ENCODE measurements around the gene CD6.

The CD6 gene

GRCh38 chr11:61033417-61033816 is 61.9 kb downstream of the CD6 start:
- no peak for DNase-seq

GRCh38 chr11:61034111-61034510 is 62.6 kb downstream of the CD6 start:
- no peak for DNase-seq

DNA sequence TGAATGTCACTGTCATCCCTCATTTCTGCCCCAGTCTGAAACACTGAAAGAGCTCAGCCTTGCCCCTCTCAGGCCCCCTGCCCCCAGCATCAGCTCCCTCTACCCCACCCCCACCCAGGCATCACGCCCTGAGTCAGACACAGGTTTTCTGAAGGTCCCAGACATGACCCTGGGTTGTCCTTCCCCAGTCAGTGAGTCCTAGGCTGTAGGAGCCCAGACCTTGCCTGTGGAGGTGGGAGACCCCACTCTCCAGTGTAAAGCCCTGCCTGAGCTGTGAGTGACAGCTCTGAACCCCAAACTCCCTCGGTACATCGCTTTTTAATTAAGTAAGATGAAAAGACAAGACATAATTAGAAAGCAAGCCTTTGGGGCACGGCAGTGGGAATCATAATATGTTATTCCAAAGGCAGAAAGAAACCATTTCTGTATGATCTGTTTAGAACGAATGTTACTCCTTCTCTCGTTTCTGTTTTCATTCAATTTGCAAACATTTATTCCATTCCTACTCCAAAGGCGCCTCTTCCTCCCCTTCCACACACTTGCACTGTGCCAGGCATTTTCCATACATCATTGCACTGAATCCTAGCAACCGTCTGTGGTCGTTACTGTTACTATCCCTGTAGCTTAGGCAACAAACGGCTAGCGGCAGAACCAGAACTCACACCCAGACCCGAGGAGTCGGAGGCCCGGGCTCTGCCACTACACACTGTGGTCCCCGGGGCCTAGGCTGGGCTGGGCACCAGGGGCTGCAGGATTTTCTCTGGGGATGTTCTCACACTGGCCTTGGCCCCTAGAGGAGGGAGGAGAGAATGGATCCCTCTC is 63.4 kb downstream of the CD6 start:
- DNase-seq = no peak

- DNase-seq = no peak
Observed at GRCh38 chr11:61035526-61035835, 64.0 kb downstream of the CD6 start.

DNA sequence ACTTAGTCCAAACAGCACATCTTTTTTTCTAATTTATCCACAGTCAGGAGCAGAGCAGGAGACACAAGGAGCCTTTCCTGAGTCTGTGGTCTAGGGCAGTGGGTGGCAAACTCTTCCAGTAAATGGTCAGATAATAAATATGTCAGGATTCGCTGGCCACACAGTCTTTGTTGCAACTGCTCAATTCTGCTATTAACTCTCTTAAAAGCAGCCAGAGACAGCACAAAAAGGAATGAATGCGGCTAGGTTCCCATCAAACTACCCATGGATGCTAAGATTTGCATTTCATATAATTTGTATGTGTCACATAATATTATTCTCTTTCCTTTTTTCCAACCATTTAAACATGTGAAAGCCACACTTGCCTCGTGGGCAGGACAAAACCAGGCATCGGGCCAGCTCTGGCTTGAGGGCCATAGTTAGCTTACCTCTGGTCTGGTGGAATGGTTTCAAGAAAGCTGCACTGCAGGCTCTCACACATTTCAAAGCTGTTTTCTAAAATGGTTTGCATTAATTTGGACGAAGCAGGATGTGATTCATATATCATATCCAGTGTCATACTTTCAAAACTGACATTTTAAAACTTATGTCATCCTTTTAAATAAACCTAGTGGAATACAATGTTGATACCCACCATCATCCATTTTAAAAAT is 66.1 kb downstream of the CD6 start:
- no peak for DNase-seq

DNA sequence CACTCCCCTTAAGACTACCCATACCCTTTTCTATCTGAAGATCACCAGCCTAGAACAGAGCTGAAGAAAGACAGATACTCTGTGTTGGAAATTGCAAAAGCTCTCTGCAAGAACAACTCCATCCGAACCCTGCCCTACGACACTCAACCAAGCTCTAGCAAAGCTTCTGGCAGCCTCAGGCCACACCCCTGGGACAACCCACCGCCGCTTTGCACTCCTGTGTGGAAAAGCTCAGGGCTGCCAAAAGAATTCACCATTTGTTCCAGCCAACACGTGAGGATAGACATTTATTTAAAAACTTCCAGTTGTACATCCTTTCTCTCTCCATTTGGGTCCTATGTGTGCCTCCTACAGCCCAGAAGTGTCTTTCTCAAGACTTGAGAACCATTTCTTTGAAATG is 68.4 kb downstream of the CD6 start:
- DNase-seq = no peak

DNA sequence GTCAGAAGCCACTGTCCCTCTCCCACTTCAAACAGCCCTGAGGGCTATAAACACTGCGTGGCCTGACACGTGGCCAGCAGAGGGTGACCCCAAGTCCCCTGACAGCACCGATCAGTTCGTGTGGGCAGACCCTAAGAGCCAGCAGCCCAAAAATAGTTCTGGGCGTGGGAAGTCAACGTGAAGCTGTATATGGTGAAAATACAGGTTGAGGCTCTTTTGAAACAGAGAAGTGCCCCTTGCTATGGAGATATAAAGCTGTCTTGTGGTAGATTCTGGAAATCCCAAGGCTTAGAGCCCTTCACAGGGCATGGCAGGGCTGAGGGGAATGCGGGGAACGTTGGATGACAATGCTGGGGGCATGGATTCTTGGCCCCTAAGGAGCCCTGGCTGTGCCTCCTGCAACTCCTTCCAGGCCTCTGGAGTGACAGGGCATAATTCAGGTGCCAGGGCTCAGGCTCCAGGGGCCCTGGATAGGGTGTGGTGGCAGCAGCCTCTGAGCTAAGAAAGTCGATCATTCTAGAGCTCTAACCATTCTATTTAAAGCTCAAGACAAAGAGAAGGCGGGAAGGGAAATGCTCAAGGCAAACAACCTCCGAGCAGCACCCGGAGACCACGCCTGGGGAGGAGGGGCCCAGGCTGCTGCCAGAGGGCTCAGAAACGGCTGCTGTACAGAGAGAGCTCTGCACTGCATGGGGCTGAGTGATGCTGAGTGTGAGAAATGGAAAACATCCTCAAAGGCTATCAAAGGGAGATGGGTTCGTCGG is 70.5 kb downstream of the CD6 start:
- peak; percentile 38 to 86 (median 62) for DNase-seq

DNA sequence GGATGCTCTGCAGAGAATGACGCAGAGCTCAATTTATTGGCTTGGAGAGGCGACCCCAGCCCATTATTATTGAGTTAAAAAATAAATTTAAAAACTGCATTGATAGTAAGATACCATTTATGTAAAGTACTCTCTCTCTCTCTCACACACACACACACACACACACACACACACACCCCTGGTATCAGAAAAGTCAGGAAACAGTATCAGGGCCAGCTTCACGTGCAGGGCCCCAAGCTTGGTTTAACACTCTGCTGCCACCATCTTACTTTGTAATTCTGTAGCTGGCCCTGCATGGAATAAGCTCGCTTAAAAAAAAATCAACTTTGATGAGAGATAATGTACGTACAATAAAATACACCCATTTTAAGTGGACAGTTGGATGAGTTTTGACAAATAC is 71.1 kb downstream of the CD6 start:
- DNase-seq = no peak

DNA sequence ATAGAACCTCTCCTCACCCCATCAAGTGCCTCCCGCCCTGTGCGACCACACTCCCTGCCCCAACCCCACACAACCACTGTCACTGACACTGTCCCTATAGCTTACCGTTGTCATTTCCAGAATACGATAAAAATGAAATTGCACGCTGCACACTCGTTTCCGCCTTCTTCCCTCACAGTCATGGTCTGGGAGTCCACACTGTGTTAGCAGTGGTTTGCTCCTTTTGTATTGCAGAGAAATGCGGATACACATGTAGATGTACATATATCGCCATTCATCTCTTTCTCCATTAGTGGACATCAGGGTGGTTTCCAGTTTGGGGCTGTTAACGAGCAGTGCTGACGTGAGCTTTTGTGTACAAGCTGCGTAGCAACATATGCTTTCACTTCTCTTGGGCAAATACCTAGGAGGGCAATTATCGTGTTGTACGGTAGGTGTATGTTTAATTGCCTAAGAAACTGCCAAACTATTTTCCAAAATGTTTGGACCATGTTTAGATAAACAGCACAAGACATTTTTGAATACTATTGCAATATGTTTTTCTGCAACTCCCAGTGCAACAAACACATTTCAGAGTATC is 71.6 kb downstream of the CD6 start:
- no peak for DNase-seq

GRCh38 chr11:61045271-61045670 is 73.8 kb downstream of the CD6 start:
- no peak for DNase-seq

GRCh38 chr11:61046833-61047232 is 75.4 kb downstream of the CD6 start:
- DNase-seq = no peak

GRCh38 chr11:61048368-61049062 is 77.0 kb downstream of the CD6 start:
- DNase-seq = no peak

- DNase-seq = no peak
Observed at GRCh38 chr11:61049063-61049377, 77.5 kb downstream of the CD6 start.

DNA sequence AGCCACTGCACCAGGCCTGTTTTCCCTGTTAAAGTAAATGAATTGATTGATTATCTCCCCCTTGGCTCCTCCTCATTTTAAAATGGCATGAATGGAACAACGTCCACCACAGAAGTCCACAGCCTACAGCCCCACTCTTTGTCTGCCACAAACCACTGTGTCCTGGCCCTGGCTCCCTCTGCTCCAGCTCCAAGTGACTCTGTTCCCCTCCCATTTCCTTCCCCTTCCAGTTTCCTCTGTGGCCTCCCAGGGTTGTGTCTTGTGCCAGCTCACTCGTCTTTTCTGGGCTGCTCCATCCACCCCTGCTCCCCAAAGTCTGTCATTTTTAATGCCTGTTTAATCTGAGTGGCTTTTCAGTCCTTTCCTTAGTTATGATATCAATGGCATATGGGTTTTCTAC is 78.4 kb downstream of the CD6 start:
- DNase-seq = no peak

GRCh38 chr11:61052182-61052972 is 80.9 kb downstream of the CD6 start:
- DNase-seq = no peak

DNA sequence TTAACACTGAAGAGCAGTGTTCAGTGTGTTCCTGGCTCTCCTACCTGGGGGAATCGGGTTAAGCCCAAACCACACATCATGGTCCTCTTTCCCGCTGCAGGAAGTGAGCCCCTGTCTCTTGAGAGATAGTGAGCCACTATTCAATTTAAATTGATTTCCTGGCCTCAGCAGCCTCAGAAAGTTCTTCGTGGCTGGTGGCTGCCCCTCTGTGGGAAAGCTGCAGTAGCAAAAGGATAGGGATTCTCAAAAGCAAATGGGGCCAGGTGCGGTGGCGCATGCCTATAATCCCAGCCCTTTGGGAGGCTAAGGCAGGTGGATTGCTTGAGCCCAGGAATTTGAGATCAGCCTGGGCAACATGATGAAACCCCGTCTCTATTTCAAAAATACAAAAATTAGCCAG is 81.7 kb downstream of the CD6 start:
- DNase-seq = no peak

GRCh38 chr11:61054513-61054912 is 83.0 kb downstream of the CD6 start:
- DNase-seq = no peak

GRCh38 chr11:61054927-61055562 is 83.6 kb downstream of the CD6 start:
- DNase-seq = no peak

DNA sequence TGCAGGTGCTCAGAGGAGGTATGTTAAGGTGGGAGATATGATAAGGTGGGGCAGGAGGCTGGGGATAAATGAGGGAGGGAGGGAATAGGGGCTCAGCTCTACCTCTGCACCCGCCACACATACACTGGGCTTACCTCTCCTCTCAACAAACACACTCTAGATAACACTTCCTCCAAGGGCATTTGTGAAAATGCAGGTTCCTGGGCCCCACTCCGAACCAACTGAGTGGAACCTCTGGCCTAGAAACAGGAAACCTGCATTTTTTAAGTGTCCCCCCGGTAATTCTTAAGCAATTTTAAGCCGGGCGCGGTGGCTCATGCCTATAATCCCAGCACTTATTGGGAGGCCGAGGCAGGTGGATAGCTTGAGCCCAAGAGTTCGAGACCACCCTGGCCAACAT is 84.3 kb downstream of the CD6 start:
- DNase-seq = no peak

- DNase-seq = no peak
Observed at GRCh38 chr11:61056571-61056970, 85.1 kb downstream of the CD6 start.

GRCh38 chr11:61056981-61057380 is 85.5 kb downstream of the CD6 start:
- DNase-seq = no peak

DNA sequence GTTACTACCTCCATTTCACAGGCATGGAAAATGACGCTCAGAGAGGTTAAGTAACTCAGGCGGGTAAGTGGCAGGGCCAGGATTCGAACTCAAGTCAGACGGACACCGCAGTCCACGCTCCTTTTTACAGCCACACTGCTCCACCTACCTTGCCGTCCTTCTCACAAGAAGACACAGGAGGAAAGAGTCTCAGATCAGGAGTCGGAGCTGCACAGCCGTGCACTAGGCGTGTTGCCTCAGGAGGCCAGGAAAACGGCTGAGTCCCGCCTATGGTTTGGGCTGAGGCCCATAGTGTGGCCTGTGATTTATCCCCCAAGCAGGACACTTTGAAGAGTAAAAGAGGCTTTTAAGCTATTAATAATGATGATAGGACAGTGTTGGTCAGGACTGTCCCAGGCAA is 86.1 kb downstream of the CD6 start:
- DNase-seq = no peak
